Keratinocyte (primary cell): ENCODE measurements around the gene SZT2. TPM values are rescaled to one million over a fixed set of nuclear protein-coding genes. Genes with fewer than 3 reads are reported as not detected.
"Not testable (repeated sequence)": the region's sequence is repeated elsewhere in the genome, so short reads cannot be mapped to it uniquely, and the experiment has no call there.

Source experiments
- DNase-seq: peaks from one replicate; pipeline ENCODE4 v3.0.0-alpha.2; 2011; ENCODE audit warnings: low read depth, missing footprints, low spot score
- FAIRE-seq: peaks from 2 replicates; lab custom pipeline; 2011; peaks lifted over from hg19 to GRCh38; lab: Jason Lieb, UNC
- H2AFZ ChIP-seq: 2 replicates; pipeline ENCODE4 v1.6.0; 2012; ENCODE audit warnings: low read length, control low read depth, inconsistent platforms; ENCODE audit not compliant: control insufficient read depth
- H3K27ac ChIP-seq: 2 replicates; pipeline ENCODE4 v1.5.1; 2011; ENCODE audit warnings: low read length; ENCODE audit not compliant: control insufficient read depth, insufficient read depth
- H3K27me3 ChIP-seq: 3 replicates; pipeline ENCODE4 v1.6.0; 2011; ENCODE audit warnings: low read length; ENCODE audit not compliant: control insufficient read depth, insufficient read depth; ENCODE audit errors: extremely low read depth
- H3K36me3 ChIP-seq, 2 experiments: 2 replicates in 1 of 2; 3 replicates in 1 of 2; pipeline ENCODE4 v1.5.1; 2011; ENCODE audit warnings: low read length in 2 of 2, mild to moderate bottlenecking in 1 of 2; ENCODE audit not compliant: control insufficient read depth in 2 of 2, insufficient read depth in 2 of 2; ENCODE audit errors: extremely low read depth in 1 of 2
- H3K4me1 ChIP-seq: 3 replicates; pipeline ENCODE4 v1.5.1; 2011; ENCODE audit warnings: low read length; ENCODE audit not compliant: control insufficient read depth, insufficient read depth; ENCODE audit errors: extremely low read depth
- H3K4me2 ChIP-seq: 3 replicates; pipeline ENCODE4 v1.6.0; 2011; ENCODE audit warnings: low read depth, low read length; ENCODE audit not compliant: control insufficient read depth, insufficient read depth; ENCODE audit errors: extremely low read depth
- H3K4me3 ChIP-seq, 3 experiments: fragments of 200-600 bp in 1 of 3; sonication (generic) in 1 of 3; 2 replicates in 2 of 3; 3 replicates in 1 of 3; pipeline ENCODE4 v1.5.1; 2011 to 2016; ENCODE audit warnings: low read length in 3 of 3, mild to moderate bottlenecking in 3 of 3, control low read depth in 2 of 3, inconsistent platforms in 1 of 3, low read depth in 1 of 3, mixed read lengths in 1 of 3, mixed run types in 1 of 3, moderate library complexity in 1 of 3; ENCODE audit not compliant: control insufficient read depth in 2 of 3, insufficient read depth in 2 of 3; ENCODE audit errors: extremely low read depth in 1 of 3
- H3K79me2 ChIP-seq: 2 replicates; pipeline ENCODE4 v1.6.0; 2012; ENCODE audit warnings: low read length; ENCODE audit not compliant: control insufficient read depth, insufficient read depth
- H3K9ac ChIP-seq: 3 replicates; pipeline ENCODE4 v1.6.0; 2011; ENCODE audit warnings: low read length; ENCODE audit not compliant: control insufficient read depth, insufficient read depth; ENCODE audit errors: extremely low read depth
- H3K9me1 ChIP-seq: 3 replicates; pipeline ENCODE4 v1.6.0; 2011; ENCODE audit warnings: low read length; ENCODE audit not compliant: control insufficient read depth, insufficient read depth; ENCODE audit errors: extremely low read depth
- H3K9me3 ChIP-seq: 2 replicates; pipeline ENCODE4 v1.5.1; 2012; ENCODE audit warnings: low read depth, low read length; ENCODE audit not compliant: control insufficient read depth
- H4K20me1 ChIP-seq: 3 replicates; pipeline ENCODE4 v1.6.0; 2011; ENCODE audit warnings: low read length; ENCODE audit not compliant: control insufficient read depth, insufficient read depth; ENCODE audit errors: extremely low read depth
- EZH2 ChIP-seq: IDR thresholded peaks from one replicate; pipeline ENCODE4 v1.6.1; 2012; ENCODE audit warnings: inconsistent platforms, mild to moderate bottlenecking, low read length, moderate library complexity
- dilution Hi-C: fragments of 300-500 bp; cut with MboI; formaldehyde crosslinking; loops from one replicate; pipeline ENCODE4 v1.7.0; 2020; ENCODE audit warnings: low sequenced_read_pairs; ENCODE audit not compliant: extremely low pct_ligation_motif_present
- polyA plus RNA-seq, 5 experiments: library from polyadenylated mRNA; depleted of rRNA in 3 of 5; stranded (reverse) in 3 of 5; stranded (forward) in 1 of 5; unstranded in 1 of 5; fragments of >200 nt; gene quantifications; 1 replicate in 1 of 5; 2 replicates in 3 of 5; 3 replicates in 1 of 5; pipeline versions ENCODE4 v1.2.1 to v1.2.3, GENCODE V29; 2011 to 2012; ENCODE audit warnings: missing spikeins in 2 of 5, low read depth in 1 of 5, low replicate concordance in 1 of 5
- TF ChIP-seq, protein P1 (sequence below), 3 experiments: IDR thresholded peaks in 1 of 3; conservative IDR thresholded peaks in 1 of 3; optimal IDR thresholded peaks in 1 of 3; 2 replicates in 2 of 3; 3 replicates in 1 of 3; pipeline versions ENCODE3 to v1.5.1; 2011; ENCODE audit warnings: low read length in 3 of 3, mild to moderate bottlenecking in 3 of 3, moderate library complexity in 2 of 3, control low read depth in 1 of 3, inconsistent platforms in 1 of 3; ENCODE audit not compliant: insufficient read depth in 2 of 3; ENCODE audit errors: extremely low read depth in 1 of 3

SZT2 gene
- polyA plus RNA-seq, 1 donor (not counting 4 experiments of a cell fraction or from before 2014, with no cell fraction given), result 6.1 TPM

DNA sequence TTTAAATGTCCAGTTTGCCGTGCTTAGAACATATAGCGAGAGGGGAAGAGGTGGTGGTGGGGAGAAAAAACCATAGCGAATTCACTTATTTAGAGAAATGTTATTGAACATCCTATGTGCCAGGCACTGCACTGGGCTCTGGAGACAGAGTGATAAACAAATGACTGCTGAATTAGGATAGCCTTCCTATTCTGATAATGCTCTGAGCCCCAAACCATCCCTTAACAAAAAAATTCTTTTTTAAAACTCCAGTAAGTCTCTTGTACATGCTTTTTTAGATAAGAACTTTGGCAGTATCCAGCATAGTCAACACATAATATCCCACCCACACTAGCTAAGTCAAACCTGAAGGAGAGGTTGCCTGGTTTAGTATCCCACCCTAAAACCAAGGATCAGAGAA, 8.5 kb downstream of the SZT2 start:
- DNase-seq (no peak), FAIRE-seq (no peak)
- dilution Hi-C loops, result no loop called here
- H3K4me2 ChIP-seq, result no peak overlapping the region
- H3K9ac ChIP-seq, result no peak overlapping the region
- no peak overlapping the region for H3K4me3 ChIP-seq
- H3K27me3 ChIP-seq, result no peaks in the 10 kb centered on the region
- no peak for TF ChIP-seq EZH2
- TF ChIP-seq, protein P1, sequence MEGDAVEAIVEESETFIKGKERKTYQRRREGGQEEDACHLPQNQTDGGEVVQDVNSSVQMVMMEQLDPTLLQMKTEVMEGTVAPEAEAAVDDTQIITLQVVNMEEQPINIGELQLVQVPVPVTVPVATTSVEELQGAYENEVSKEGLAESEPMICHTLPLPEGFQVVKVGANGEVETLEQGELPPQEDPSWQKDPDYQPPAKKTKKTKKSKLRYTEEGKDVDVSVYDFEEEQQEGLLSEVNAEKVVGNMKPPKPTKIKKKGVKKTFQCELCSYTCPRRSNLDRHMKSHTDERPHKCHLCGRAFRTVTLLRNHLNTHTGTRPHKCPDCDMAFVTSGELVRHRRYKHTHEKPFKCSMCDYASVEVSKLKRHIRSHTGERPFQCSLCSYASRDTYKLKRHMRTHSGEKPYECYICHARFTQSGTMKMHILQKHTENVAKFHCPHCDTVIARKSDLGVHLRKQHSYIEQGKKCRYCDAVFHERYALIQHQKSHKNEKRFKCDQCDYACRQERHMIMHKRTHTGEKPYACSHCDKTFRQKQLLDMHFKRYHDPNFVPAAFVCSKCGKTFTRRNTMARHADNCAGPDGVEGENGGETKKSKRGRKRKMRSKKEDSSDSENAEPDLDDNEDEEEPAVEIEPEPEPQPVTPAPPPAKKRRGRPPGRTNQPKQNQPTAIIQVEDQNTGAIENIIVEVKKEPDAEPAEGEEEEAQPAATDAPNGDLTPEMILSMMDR (optimal IDR thresholded peaks at IDR 0.05 in 1 of 3, IDR thresholded peaks at IDR 0.05 in 1 of 3, conservative IDR thresholded peaks at IDR 0.05 in 1 of 3; ENCODE audit: extremely low read depth in 1 of 3, insufficient read depth in 2 of 3, low read length in 3 of 3), result no peak
- no peaks in the 10 kb centered on the region for H3K4me1 ChIP-seq
- peaks cover 2% of the 10 kb centered on the region for H3K9me1 ChIP-seq
- H3K36me3 ChIP-seq, result peaks cover 6% of the 10 kb centered on the region in 2 experiments
- no peak overlapping the region for H2AFZ ChIP-seq
- no peak overlapping the region for H3K27ac ChIP-seq
- H3K79me2 ChIP-seq, result peaks cover 8% of the 10 kb centered on the region
- no peaks in the 10 kb centered on the region for H3K9me3 ChIP-seq
- H4K20me1 ChIP-seq, result no peaks in the 10 kb centered on the region

DNA sequence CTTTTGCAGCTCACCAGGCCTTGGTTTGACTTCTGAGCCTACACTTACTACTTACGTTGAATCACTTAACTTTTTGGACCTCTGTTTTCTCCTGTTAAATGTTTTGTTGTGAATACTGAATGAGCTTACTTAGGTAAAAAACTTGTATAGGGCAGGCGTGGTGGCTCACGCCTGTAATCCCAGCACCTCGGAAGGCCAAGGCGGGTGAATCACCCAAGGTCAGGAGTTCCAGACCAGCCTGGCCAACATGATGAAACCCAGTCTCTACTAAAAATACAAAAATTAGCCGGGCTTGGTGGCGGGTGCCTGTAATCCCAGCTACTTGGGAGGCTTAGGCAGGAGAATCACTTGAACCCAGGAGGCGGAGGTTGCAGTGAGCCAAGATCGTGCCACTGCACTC, 10.7 kb downstream of the SZT2 start:
- H3K4me1 ChIP-seq, H3K9me1 ChIP-seq, H3K27me3 ChIP-seq, DNase-seq, dilution Hi-C loops, H3K27ac ChIP-seq, FAIRE-seq, H3K9ac ChIP-seq, H3K79me2 ChIP-seq, H3K4me2 ChIP-seq, H4K20me1 ChIP-seq, H3K9me3 ChIP-seq, H2AFZ ChIP-seq, H3K4me3 ChIP-seq: not testable (repeated sequence)
- peaks cover 7 to 15% of the 10 kb centered on the region in 2 experiments for H3K36me3 ChIP-seq
